HCT116 (cell line): Measurements from ENCODE around the gene THSD7A. TPM values are rescaled to one million over a fixed set of nuclear protein-coding genes. Genes with fewer than 3 reads are reported as not detected.
A peak's percentile ranks its signal among the peaks of the same experiment; 100 is the strongest.

Experiments used
- ATAC-seq: fragments of 200-7000 bp; cut with Tn5 transposase; 2 replicates; pipeline ENCODE4 v1.9.1; 2020; ENCODE audit warnings: mild to moderate bottlenecking, moderate library complexity
- BruUV-seq: library from RNA; stranded (reverse); fragments of 400-500 nt; replicated peaks from 2 replicates; lab custom pipeline; 2021; lab: Mats Ljungman, UMichigan
- CTCF ChIA-PET: fragments of 300-600 bp; sonication (Branson Sonifier 250); formaldehyde crosslinking; loops from one replicate; lab custom pipeline; 2021; ENCODE audit warnings: antibody characterized with exemption; lab: Charles Lee
- POLR2A ChIA-PET: fragments of 300-600, 350-600 bp; sonication (Branson Sonifier 250); formaldehyde crosslinking; loops from one replicate; lab custom pipeline; 2021; ENCODE audit warnings: antibody characterized with exemption; lab: Charles Lee
- RAD21 ChIA-PET, 2 experiments: fragments of 300-600 bp; sonication (Branson Sonifier 250); formaldehyde crosslinking; loops; one replicate each; lab custom pipeline; 2023; ENCODE audit warnings: low total read pairs in 2 of 2; ENCODE audit not compliant: uncharacterized antibody in 2 of 2, unreplicated experiment in 2 of 2, low non-redundant PET in 1 of 2; lab: Charles Lee
- DNase-seq: peaks from one replicate; pipeline ENCODE4 v3.0.0-alpha.2; 2010; ENCODE audit warnings: low read depth, low spot score
- H2AFZ ChIP-seq: fragments of 200-600 bp; shearing (Covaris generic), sonication (generic); 2 replicates; pipeline ENCODE4 v1.6.1; 2017; ENCODE audit warnings: low read depth, mixed run types, mixed read lengths, antibody characterized with exemption, low read length; ENCODE audit not compliant: poor library complexity, severe bottlenecking
- H3K27ac ChIP-seq: 2 replicates; pipeline ENCODE4 v1.5.1; 2012; ENCODE audit warnings: low read depth, low read length
- H3K27me3 ChIP-seq: fragments of 200-600 bp; sonication (generic); 2 replicates; pipeline ENCODE4 v1.6.1; 2016; ENCODE audit warnings: mixed run types, low read length, mixed read lengths; ENCODE audit not compliant: insufficient read depth
- H3K36me3 ChIP-seq, 2 experiments: fragments of 200-500 bp in 1 of 2; fragments of 200-600 bp in 1 of 2; sonication (Bioruptor generic) in 1 of 2; sonication (generic) in 1 of 2; 2 replicates each; pipeline versions ENCODE4 v1.5.1 to v1.6.1; 2014 to 2016; ENCODE audit warnings: low read length in 2 of 2, inconsistent platforms in 1 of 2, mixed read lengths in 1 of 2, mixed run types in 1 of 2; ENCODE audit not compliant: insufficient read depth in 2 of 2, control insufficient read depth in 1 of 2
- H3K4me1 ChIP-seq, 2 experiments: fragments of 200-600 bp in 1 of 2; sonication (generic) in 1 of 2; 2 replicates each; pipeline versions ENCODE4 v1.5.1 to v1.6.1; 2012 to 2017; ENCODE audit warnings: low read length in 2 of 2, inconsistent platforms in 1 of 2, mild to moderate bottlenecking in 1 of 2, mixed read lengths in 1 of 2, mixed run types in 1 of 2, moderate library complexity in 1 of 2; ENCODE audit not compliant: insufficient read depth in 2 of 2, control insufficient read depth in 1 of 2
- H3K4me2 ChIP-seq: fragments of 200-600 bp; sonication (generic); 2 replicates; pipeline ENCODE4 v1.6.1; 2017; ENCODE audit warnings: mixed run types, low read length, mixed read lengths
- H3K4me3 ChIP-seq, 2 experiments: fragments of 200-600 bp in 1 of 2; sonication (generic) in 1 of 2; replicated peaks in 1 of 2; 2 replicates each; pipeline ENCODE4 v1.5.1; 2011 to 2016; ENCODE audit warnings: low read length in 2 of 2, control low read depth in 1 of 2, low read depth in 1 of 2, mild to moderate bottlenecking in 1 of 2, mixed read lengths in 1 of 2, mixed run types in 1 of 2
- H3K79me2 ChIP-seq: fragments of 200-600 bp; sonication (generic); 2 replicates; pipeline ENCODE4 v1.6.1; 2017; ENCODE audit warnings: mild to moderate bottlenecking, mixed run types, low read length, moderate library complexity, mixed read lengths; ENCODE audit not compliant: insufficient read depth
- H3K9ac ChIP-seq: fragments of 200-600 bp; sonication (generic); 2 replicates; pipeline ENCODE4 v1.6.1; 2016; ENCODE audit warnings: low read length, mixed read lengths
- H3K9me2 ChIP-seq: fragments of 200-600 bp; sonication (generic), shearing (Covaris generic); 2 replicates; pipeline ENCODE4 v1.6.1; 2017; ENCODE audit warnings: mixed run types, mild to moderate bottlenecking, moderate library complexity; ENCODE audit not compliant: insufficient read depth
- H3K9me3 ChIP-seq, 2 experiments: fragments of 200-500 bp in 1 of 2; fragments of 200-600 bp in 1 of 2; sonication (Bioruptor generic) in 1 of 2; sonication (generic) in 1 of 2; 2 replicates each; pipeline ENCODE4 v1.6.1; 2014 to 2017; ENCODE audit warnings: low read length in 2 of 2, mixed read lengths in 2 of 2, inconsistent platforms in 1 of 2, low read depth in 1 of 2, mild to moderate bottlenecking in 1 of 2, mixed run types in 1 of 2, moderate library complexity in 1 of 2; ENCODE audit not compliant: control insufficient read depth in 1 of 2, insufficient read depth in 1 of 2
- H4K20me1 ChIP-seq: fragments of 200-600 bp; sonication (generic), shearing (Covaris generic); 2 replicates; pipeline ENCODE4 v1.6.1; 2017; ENCODE audit warnings: mixed run types, mild to moderate bottlenecking, moderate library complexity; ENCODE audit not compliant: insufficient read depth
- ATF3 ChIP-seq: IDR thresholded peaks from 2 replicates; pipeline ENCODE4 v1.6.1; 2012
- ELF1 ChIP-seq: IDR thresholded peaks from 2 replicates; pipeline ENCODE4 v1.6.1; 2012; ENCODE audit warnings: low read depth, borderline replicate concordance
- EZH2phosphoT487 ChIP-seq: fragments of 200-600 bp; IDR thresholded peaks from 2 replicates; pipeline ENCODE4 v1.6.1; 2018; ENCODE audit warnings: antibody characterized with exemption, borderline replicate concordance
- MAX ChIP-seq: IDR thresholded peaks from 2 replicates; pipeline ENCODE4 v1.6.1; 2012
- POLR2AphosphoS5 ChIP-seq: IDR thresholded peaks from 2 replicates; pipeline ENCODE4 v1.6.1; 2011; ENCODE audit warnings: mild to moderate bottlenecking, low read depth, low read length, moderate library complexity
- RAD21 ChIP-seq: IDR thresholded peaks from 2 replicates; pipeline ENCODE4 v1.6.1; 2012; ENCODE audit warnings: low read depth, mild to moderate bottlenecking
- SIN3A ChIP-seq: IDR thresholded peaks from 2 replicates; pipeline ENCODE4 v1.6.1; 2012; ENCODE audit warnings: low read depth
- SRF ChIP-seq: IDR thresholded peaks from 2 replicates; pipeline ENCODE4 v1.6.1; 2012; ENCODE audit warnings: low read depth
- ZFX ChIP-seq: fragments of 450-650 bp; IDR thresholded peaks from 2 replicates; pipeline ENCODE4 v1.6.1; 2017
- ZNF274 ChIP-seq: fragments of 200-500 bp; sonication (Bioruptor generic); IDR thresholded peaks from 2 replicates; pipeline ENCODE4 v1.6.1; 2014; ENCODE audit warnings: mild to moderate bottlenecking, low read depth, low read length, inconsistent platforms
- intact Hi-C: fragments of 100-400 bp; cut with micrococcal nuclease; formaldehyde crosslinking; loops from 2 replicates; pipeline ENCODE4 v1.10.0; 2022
- total RNA-seq: library from RNA; stranded (reverse); gene quantifications from one replicate; pipeline ENCODE4 v1.2.1, GENCODE V29; 2021; ENCODE audit not compliant: unreplicated experiment

The THSD7A gene
- total RNA-seq, 1 experiment from 2014 or later: 0.05 TPM

GRCh38 chr7:11489280-11489679, 342.7 kb downstream of the THSD7A start:
- H3K4me3 ChIP-seq: no peak overlapping the region
- H3K36me3 ChIP-seq: no peaks in the 10 kb centered on the region
- CTCF ChIA-PET: no interaction called here
- TF ChIP-seq POLR2AphosphoS5 (no peak), ZNF274 (no peak), SRF (no peak), RAD21 (no peak), MAX (no peak), ZFX (no peak), ELF1 (no peak)
- H3K4me2 ChIP-seq: no peak overlapping the region
- H3K79me2 ChIP-seq: no peaks in the 10 kb centered on the region
- no peaks in the 10 kb centered on the region for H4K20me1 ChIP-seq
- intact Hi-C loops: no loop called here
- no peak overlapping the region for H3K27ac ChIP-seq
- ATAC-seq: no peak
- no peak for DNase-seq
- H3K4me1 ChIP-seq: no peaks in the 10 kb centered on the region
- RAD21 ChIA-PET: no interaction called here
- H3K27me3 ChIP-seq: no peaks in the 10 kb centered on the region
- H2AFZ ChIP-seq: no peak overlapping the region
- H3K9ac ChIP-seq: no peak overlapping the region
- POLR2A ChIA-PET: no interaction called here
- no peaks in the 10 kb centered on the region for H3K9me3 ChIP-seq
- no peaks in the 10 kb centered on the region for H3K9me2 ChIP-seq
- no TSS peak for BruUV-seq

GRCh38 chr7:11486271-11486670, 345.7 kb downstream of the THSD7A start:
- POLR2A ChIA-PET: no interaction called here
- Histone ChIP-seq H3K4me2 (no peak overlapping the region), H2AFZ (no peak overlapping the region), H3K27me3 (no peaks in the 10 kb centered on the region), H3K4me3 (no peak overlapping the region), H3K36me3 (no peaks in the 10 kb centered on the region), H3K9me2 (no peaks in the 10 kb centered on the region), H3K9ac (no peak overlapping the region), H3K9me3 (no peaks in the 10 kb centered on the region), H3K4me1 (no peaks in the 10 kb centered on the region), H3K79me2 (no peaks in the 10 kb centered on the region), H3K27ac (no peak overlapping the region), H4K20me1 (no peaks in the 10 kb centered on the region)
- no TSS peak for BruUV-seq
- ATAC-seq: no peak
- RAD21 ChIA-PET: no interaction called here
- intact Hi-C loops: no loop called here
- CTCF ChIA-PET: no interaction called here
- DNase-seq: no peak
- TF ChIP-seq EZH2phosphoT487 (no peak), RAD21 (peak; percentile 37; the same call in 1 of the 2 replicates), ATF3 (no peak), SIN3A (no peak)
